Kidney glomerular epithelial cell (primary cell): Measurements from ENCODE around the gene DBR1.

Source experiments
- DNase-seq: peaks from one replicate; lab custom pipeline; 2025; lab: John Stamatoyannopoulos, UW

Gene DBR1

DNA sequence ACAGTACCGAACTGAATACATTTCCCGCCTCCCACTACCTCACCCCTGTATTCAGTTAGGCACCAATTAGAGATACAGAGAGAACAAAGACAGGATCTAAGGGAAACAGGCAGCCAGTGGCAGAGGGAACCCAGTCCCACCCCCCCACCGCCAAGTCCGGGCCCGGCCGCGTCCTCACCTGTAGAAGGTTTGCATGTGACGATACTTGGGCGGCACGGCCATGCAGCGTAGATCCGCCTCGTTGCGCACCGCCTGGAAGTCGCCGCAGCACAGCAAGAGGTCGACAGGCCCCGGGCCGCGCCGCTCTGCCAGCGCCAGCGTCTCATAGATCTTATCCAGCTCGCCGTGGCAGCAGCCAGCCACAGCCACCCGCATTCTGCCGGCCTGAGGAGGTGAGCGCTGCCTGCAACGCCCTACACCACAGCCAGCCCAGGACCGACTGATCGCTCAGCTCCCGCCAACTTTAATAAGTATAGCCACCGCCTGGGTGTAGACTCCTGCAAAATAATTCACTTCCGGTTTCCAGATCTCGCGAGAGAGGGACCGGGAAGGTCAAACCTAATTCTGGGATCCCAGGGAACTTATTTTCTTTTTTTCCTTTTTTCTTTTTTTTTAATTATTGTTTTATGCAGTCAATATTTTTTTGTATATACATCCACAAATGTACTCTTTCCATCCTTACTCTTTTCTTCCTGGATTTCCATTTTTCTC lies at the start of gene DBR1:
DBR1 (minus strand) TSS at position 501 of the 711 bp plus-strand sequence; CDS start at position 375, 126 bp downstream.
- peak; percentile 91 for DNase-seq

GRCh38 chr3:138222942-138223287 lies 48.2 kb upstream of the DBR1 start:
- no peak for DNase-seq

DNA sequence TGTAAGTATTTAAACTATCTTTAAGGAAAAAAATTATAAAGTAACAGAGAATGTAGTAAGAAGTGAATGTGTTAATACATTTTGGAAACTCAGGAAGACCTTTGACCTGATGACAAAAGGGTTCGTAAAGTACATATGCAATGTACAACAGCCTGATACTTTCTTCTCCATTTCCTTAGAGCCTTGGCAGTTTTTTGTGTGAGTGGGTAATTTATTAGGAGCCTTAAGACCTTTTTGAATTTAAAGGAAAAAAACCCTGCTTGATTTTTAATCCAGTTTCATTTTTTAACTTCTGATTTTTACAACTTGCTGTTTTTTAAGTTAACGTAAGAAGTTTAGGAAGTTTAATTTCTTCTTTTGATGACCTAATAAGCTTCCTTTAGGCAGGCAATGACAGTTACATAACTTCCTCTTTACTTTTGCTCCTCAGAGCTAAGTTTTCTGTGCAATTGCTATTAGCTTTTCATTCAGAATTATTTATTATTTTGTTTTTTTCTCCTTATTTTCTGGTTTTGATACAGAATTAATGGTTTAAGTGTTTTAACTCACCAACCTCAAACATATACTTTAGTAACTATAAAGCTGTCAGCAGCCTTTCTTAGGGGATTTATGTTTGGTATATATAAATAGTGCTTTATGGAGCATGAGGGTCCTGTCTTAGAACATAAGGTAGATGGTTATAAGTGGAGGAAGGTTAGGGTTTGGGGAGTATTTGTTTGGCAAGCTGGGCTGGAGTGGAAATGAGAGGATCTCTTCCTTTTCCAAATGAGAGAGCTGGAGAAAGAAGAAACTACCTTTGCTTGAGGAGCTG lies 47.6 kb upstream of the DBR1 start:
- no peak for DNase-seq

GRCh38 chr3:138220788-138221187 lies 46.1 kb upstream of the DBR1 start:
- DNase-seq: no peak

DNA sequence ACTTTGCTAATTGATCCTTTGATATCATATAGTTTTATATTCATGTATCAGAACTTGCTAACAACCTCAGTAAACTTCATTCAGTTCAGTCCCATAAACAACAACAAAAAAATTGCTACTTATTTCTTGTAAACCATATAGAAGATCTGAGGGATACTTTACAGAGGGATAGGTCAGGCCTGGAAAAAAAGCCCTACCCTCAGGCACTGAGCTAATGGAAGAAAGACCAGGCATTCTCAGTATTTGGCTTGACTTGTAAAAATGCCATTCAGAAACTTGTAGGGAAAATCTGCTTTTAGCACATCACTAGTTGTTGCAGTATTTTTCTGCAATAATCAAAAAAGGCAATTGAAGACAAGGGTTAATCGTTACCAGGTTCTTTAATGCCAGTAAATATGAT lies 45.5 kb upstream of the DBR1 start:
- DNase-seq: no peak

- no peak for DNase-seq
Measured at GRCh38 chr3:138219255-138219654, 44.5 kb upstream of the DBR1 start.

DNA sequence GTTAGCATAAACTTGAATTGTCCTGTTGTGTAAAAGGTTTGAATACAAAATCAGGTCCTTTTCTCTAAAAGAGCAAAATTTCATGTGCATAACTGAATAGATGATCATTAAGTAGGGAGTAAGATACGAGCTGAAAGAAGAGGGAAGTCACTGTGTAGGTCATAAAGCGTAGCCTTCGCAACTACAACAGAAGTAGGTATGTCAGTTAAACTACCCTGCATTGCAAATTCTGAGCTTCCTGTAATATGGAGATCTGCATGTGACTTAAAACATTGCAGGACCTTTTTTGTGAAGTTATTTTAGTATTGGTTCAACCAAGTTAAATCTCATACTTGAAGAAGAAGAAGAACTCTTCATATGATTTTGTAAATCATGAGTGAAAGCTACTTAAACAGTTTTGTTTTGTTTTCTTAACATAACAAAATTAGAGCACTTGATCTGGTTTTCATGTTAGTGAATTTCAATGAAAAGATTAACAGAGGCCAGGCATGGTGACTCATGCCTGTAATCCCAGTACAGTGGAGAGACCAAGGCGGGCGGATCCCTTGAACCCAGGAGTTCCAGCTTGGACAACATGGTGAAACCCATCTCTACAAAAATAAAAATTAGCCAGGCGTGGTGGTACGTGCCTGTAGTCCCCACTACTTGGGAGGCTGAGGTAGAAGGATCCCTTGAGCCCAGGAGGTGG lies 38.8 kb upstream of the DBR1 start:
- no peak for DNase-seq

DNA sequence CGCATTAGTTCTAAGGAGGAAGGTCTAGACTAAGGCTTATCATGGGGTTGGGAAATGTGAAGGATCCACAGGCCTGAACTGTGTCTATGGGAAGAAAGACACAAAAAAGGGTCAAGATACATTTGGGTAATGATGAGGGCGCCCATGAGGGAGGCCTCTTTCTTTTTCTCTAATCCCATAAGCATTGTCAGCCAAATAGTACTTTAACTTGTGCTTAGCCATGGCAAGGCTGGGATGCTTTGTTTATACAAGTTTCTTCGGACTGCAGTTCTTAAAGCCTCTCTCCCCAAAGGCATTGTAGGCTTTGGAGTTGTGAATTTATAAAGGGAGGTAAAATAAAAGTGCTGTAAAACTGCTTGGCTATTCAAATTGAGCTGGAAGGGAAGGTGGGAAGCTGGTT lies 35.8 kb upstream of the DBR1 start:
- DNase-seq: no peak

- no peak for DNase-seq
Measured at GRCh38 chr3:138206196-138206595, 31.5 kb upstream of the DBR1 start.

DNA sequence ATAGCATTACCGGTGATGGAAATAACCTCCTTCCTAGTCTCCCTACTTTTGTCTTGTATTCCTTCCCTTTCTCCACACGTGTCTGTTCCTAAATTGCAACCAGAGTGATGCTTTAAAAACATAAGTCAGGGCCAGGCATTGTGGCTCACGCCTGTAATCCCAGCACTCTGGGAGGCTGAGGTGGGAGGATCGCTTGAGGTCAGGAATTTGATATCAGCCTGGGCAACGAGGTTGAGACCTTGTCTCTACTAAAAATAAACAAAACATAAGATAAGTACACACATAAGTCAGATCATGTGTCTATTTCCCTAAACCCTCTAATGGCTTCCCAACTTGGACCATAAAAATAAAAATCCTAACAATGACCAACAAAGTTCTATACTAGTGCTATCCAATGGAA lies 30.8 kb upstream of the DBR1 start:
- DNase-seq: no peak

- no peak for DNase-seq
Measured at GRCh38 chr3:138203938-138204337, 29.2 kb upstream of the DBR1 start.

DNA sequence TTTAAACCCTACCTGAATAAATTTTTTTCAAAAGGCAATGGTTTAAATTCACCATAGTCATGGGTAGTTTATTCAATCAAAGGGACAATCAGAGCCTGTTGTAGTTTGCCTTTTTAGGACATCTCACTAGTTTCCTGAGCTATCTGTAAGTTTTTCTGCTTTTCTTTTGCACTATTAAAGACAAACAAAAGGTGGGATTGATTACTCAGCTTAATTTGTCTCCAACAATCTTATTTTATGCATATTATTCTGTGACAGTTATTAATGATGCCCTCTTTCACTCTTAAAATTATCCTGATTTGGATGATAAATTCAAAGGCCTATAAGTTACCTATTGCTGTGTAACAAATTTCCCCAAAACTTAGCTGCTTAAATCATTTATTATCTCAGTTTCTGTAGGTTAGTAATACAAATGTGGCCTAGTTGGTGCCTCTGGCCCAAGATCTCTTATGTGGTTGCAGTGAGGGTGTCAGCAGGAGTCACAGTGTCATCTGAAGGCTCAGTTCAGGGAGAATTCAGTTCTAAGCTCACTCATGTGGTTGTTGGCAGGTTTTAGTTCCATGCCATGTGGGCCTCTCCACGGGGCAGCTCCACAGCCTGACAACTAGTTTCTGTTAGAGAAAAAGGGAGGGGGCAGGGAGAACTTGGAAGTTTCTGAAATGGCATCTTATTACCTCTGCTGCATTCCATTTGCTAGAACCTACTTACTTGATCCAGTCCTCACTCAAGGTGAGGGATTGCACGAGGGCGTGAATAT lies 28.4 kb upstream of the DBR1 start:
- DNase-seq: no peak

DNA sequence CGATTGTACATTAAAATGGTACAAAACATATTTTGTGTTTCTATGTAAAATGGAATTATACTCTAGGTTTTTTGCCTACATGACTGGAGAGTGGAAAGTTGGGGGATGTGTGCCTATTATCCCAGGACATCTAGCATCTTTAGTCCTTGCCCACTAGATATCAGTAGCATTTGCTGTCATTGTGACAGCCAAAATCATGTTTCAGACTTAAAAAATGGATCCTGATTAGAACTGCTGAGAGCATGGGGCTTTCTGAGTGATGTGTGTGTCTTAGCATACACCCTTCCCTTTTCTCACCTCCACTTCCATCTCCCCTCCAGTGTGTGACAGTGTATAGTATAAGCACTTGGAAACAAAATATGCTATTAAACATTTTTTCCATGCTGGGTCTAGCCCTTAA lies 25.7 kb upstream of the DBR1 start:
- DNase-seq: no peak

DNA sequence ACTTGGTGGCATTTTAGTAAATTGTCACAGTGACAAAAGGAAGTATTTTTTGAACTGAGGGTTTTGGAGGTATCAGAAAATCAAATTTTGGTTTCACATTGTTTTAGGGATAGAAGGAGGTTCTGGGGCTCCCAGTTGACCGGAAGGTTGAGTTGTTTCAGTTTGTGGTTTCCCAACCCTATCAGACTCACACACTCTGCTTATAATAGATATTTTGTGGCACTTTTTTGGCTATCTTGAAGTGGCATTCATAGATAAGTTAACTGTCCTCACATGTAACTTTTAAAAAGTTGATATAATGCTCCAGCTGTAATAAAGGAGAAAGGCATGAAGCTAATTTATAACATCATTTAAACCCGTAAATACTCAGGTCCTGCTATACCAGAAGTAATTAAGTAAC lies 25.1 kb upstream of the DBR1 start:
- no peak for DNase-seq

- DNase-seq: no peak
Measured at GRCh38 chr3:138197524-138197923, 22.8 kb upstream of the DBR1 start.

- peak; percentile 11 for DNase-seq
Measured at GRCh38 chr3:138197058-138197457, 22.3 kb upstream of the DBR1 start.

- no peak for DNase-seq
Measured at GRCh38 chr3:138196023-138196422, 21.3 kb upstream of the DBR1 start.

DNA sequence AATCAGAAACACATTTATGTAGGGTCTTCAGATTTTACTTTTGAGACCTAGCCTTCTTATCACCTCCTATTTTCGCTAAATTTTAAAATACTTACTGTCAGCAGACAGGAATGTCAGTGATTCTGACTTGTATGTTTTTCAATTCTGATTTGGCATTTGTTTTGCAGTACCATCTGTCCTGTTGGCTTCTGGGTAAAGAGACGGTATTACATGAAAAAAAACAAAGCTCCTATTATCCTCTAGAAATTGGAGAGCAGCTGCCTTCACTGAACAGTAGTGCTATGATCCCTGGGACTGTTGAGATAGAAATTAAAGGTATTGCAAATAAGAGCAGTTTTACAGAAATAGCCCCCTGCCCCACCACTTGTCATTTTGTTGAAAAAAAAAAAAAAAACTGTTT lies 20.8 kb upstream of the DBR1 start:
- DNase-seq: no peak

GRCh38 chr3:138188013-138188730 lies 13.5 kb upstream of the DBR1 start:
- peak; percentile 27 for DNase-seq

DNA sequence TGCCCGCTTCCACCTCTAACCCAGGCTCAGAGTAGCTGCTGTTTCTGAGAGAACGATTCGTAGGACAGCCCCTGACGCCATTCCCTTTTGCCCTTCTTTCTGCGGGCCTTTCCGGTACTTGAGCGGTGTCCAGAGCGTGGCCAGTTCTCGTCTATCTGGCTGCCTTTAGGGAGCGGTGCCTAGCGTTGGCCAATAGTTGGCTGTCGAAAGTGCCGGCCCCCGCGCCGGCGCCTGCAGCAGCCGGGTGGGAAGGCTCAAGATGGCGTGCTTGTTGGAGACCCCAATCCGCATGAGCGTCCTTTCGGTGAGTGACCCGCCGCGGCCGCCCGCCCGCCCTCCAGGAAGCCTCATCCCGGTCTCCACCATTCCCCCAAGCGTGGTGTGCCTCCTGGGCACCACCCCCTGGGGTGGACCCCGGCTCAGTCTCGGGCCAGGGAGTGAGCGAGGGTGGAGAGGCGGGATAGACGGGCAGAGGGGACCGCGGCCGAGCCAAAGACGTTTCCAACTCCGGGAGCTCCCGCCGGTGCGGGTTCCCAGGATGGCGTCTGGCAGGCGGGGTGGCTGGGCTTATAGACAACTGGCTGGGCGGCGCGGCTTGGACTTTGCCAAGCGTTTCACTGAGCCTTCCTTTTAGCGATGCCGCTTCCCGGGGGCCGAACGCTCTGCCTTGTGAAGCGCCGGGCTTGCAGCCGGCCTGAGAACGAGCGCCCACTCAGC lies 12.7 kb upstream of the DBR1 start, which contains the start of gene ARMC8:
ARMC8 (plus strand) TSS at position 6 of the 717 bp plus-strand sequence; CDS start at position 260, 254 bp downstream.
- peak; percentile 47 for DNase-seq

- DNase-seq: peak; percentile 90
Measured at GRCh38 chr3:138186803-138187295, 12.1 kb upstream of the DBR1 start.
